ENCODE results near the gene FAM168B. TPM values are rescaled to one million over a fixed set of nuclear protein-coding genes. Genes with fewer than 3 reads are reported as not detected.
A peak's percentile ranks its signal among the peaks of the same experiment; 100 is the strongest.

The FAM168B gene
- total and polyA plus RNA-seq, 2 of the 13 experiments (the other 11 are each of a cell fraction or from before 2014, with no cell fraction given): 64.5 to 113 TPM

DNA sequence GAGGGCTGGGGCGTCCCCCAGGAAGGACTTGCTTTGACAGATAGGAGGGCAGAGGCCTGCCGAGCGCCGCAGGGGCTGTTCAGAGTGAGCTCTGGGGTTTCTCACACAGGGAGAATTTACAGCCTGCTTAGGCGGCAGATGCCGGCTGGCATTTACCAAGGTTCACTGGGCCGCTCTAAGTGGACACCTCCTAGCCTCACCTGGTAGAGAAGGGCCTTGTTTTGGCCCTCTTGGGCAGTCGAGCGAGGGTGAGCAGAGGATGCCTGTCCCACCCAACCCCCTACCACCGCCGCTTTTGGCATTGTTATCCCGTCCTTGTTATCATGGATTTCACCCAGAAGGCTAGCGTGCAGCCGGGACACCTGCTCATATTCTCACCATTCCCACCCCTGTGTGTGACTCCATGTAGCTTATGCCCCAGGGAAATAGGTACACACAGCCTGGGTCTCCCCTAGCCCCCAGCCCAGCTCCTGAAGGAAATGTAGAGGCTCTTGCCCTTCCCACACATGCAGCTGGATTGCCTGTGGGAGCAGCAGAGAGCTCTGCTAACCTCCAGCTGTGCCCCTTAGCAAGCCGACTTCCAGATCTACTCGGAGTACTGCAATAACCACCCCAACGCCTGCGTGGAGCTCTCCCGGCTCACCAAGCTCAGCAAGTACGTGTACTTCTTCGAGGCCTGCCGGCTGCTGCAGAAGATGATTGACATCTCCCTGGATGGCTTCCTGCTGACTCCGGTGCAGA lies 52.4 kb downstream of the FAM168B start:
- H3K9me3 ChIP-seq (ENCODE audit: low read length): no peaks in the 10 kb centered on the region
- no peaks in the 10 kb centered on the region for H4K20me1 ChIP-seq (ENCODE audit: insufficient read depth, low read length)
- no peak overlapping the region for H2AFZ ChIP-seq (ENCODE audit: low read length)
- peaks cover 6 to 19% of the 10 kb centered on the region in 2 experiments; a peak in 4 of 5 replicates for H3K27me3 ChIP-seq (ENCODE audit: control insufficient read depth in 1 of 2, insufficient read depth in 2 of 2, low read length in 2 of 2)
- FAIRE-seq (no peak), DNase-seq (ENCODE audit: low spot score) (no peak), ATAC-seq (0 out of 3 replicates have a peak, but pooled peaks have one; percentile 1)
- in situ Hi-C loops (cut with HindIII; ENCODE audit: extremely low pct_ligation_motif_present, low pct_unique_long_range_greater_than_20kb): no loop called here
- no peak for TF ChIP-seq MEIS1 (CRISPR knock-in tag; IDR thresholded peaks at IDR 0.05; ENCODE audit: borderline replicate concordance)
- no peak for TF ChIP-seq TCF7 (IDR thresholded peaks at IDR 0.05; ENCODE audit: low read depth)
- no peak for TF ChIP-seq MXI1 (IDR thresholded peaks at IDR 0.05; ENCODE audit: borderline replicate concordance, low read depth, low read length)
- TF ChIP-seq, protein P1, sequence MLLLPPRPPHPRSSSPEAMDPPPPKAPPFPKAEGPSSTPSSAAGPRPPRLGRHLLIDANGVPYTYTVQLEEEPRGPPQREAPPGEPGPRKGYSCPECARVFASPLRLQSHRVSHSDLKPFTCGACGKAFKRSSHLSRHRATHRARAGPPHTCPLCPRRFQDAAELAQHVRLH (CRISPR knock-in tag; IDR thresholded peaks at IDR 0.05; ENCODE audit: borderline replicate concordance, low read depth): no peak
- no peak for TF ChIP-seq STAT5B (CRISPR knock-in tag; IDR thresholded peaks at IDR 0.05)
- TF ChIP-seq, protein P2, sequence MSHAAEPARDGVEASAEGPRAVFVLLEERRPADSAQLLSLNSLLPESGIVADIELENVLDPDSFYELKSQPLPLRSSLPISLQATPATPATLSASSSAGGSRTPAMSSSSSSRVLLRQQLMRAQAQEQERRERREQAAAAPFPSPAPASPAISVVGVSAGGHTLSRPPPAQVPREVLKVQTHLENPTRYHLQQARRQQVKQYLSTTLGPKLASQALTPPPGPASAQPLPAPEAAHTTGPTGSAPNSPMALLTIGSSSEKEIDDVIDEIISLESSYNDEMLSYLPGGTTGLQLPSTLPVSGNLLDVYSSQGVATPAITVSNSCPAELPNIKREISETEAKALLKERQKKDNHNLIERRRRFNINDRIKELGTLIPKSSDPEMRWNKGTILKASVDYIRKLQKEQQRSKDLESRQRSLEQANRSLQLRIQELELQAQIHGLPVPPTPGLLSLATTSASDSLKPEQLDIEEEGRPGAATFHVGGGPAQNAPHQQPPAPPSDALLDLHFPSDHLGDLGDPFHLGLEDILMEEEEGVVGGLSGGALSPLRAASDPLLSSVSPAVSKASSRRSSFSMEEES (CRISPR knock-in tag; IDR thresholded peaks at IDR 0.05): no peak
- TF ChIP-seq, protein P3, sequence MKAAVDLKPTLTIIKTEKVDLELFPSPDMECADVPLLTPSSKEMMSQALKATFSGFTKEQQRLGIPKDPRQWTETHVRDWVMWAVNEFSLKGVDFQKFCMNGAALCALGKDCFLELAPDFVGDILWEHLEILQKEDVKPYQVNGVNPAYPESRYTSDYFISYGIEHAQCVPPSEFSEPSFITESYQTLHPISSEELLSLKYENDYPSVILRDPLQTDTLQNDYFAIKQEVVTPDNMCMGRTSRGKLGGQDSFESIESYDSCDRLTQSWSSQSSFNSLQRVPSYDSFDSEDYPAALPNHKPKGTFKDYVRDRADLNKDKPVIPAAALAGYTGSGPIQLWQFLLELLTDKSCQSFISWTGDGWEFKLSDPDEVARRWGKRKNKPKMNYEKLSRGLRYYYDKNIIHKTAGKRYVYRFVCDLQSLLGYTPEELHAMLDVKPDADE (CRISPR knock-in tag; IDR thresholded peaks at IDR 0.05): no peak
- TF ChIP-seq ZNF562 (CRISPR knock-in tag; IDR thresholded peaks at IDR 0.05; ENCODE audit: borderline replicate concordance): no peak
- TF ChIP-seq, protein P4, sequence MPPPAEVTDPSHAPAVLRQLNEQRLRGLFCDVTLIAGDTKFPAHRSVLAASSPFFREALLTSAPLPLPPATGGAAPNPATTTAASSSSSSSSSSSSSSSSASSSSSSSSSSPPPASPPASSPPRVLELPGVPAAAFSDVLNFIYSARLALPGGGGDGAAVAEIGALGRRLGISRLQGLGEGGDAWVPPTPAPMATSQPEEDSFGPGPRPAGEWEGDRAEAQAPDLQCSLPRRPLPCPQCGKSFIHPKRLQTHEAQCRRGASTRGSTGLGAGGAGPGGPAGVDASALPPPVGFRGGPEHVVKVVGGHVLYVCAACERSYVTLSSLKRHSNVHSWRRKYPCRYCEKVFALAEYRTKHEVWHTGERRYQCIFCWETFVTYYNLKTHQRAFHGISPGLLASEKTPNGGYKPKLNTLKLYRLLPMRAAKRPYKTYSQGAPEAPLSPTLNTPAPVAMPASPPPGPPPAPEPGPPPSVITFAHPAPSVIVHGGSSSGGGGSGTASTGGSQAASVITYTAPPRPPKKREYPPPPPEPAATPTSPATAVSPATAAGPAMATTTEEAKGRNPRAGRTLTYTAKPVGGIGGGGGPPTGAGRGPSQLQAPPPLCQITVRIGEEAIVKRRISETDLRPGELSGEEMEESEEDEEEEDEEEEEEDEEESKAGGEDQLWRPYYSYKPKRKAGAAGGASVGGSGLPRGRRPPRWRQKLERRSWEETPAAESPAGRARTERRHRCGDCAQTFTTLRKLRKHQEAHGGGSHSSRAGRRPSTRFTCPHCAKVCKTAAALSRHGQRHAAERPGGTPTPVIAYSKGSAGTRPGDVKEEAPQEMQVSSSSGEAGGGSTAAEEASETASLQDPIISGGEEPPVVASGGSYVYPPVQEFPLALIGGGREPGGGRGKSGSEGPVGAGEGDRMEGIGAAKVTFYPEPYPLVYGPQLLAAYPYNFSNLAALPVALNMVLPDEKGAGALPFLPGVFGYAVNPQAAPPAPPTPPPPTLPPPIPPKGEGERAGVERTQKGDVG (CRISPR knock-in tag; IDR thresholded peaks at IDR 0.05; ENCODE audit: borderline replicate concordance): no peak
- TF ChIP-seq ZKSCAN1 (IDR thresholded peaks at IDR 0.05; ENCODE audit: low read length): no peak
- no TSS peak for BruUV-seq (replicated peaks)
- H3K27ac ChIP-seq (ENCODE audit: extremely low read length, insufficient read depth, low read length): no peak overlapping the region
- intact Hi-C loops (cut with micrococcal nuclease; ENCODE audit: unreplicated experiment): no loop called here
- CTCF ChIA-PET (ENCODE audit: low intra/inter-chr PET ratio, low total read pairs): no interaction called here
- WGBS (ENCODE audit: low lambda C conversion rate): 96% methylated on average over 12 of the region's 23 CpGs
- no peaks in the 10 kb centered on the region for H3K79me2 ChIP-seq (ENCODE audit: insufficient read depth, low read length)
- no peak overlapping the region for H3K9ac ChIP-seq (ENCODE audit: insufficient read depth, low read depth, low read length)
- H3K36me3 ChIP-seq (replicated peaks in 1 of 2; ENCODE audit: control insufficient read depth in 1 of 2, insufficient read depth in 2 of 2, low read length in 2 of 2): no peaks in the 10 kb centered on the region
- H3K4me3 ChIP-seq (replicated peaks in 1 of 3; ENCODE audit: insufficient read depth in 1 of 3, low read depth in 2 of 3, low read length in 3 of 3): no peak overlapping the region
- no peaks in the 10 kb centered on the region for H3K4me1 ChIP-seq (ENCODE audit: insufficient read depth, low read length)
- no peak overlapping the region for H3K4me2 ChIP-seq (ENCODE audit: low read depth, low read length)
- POLR2A ChIA-PET: no interaction called here

All from HepG2 (cell line).